ENCODE measurements around the gene RNASE1. TPM values are rescaled to one million over a fixed set of nuclear protein-coding genes. Genes with fewer than 3 reads are reported as not detected.
A peak's percentile ranks its signal among the peaks of the same experiment; 100 is the strongest.

RNASE1 gene
- total and polyA plus RNA-seq, 7 donors, result 80.2 to 192 (median 111) TPM

- 28 to 31% (median 29%) methylated on average over 9 of the region's 9 CpGs for WGBS, 3 donors
- Histone ChIP-seq H3K36me3 (ENCODE audit: insufficient read depth in 1 of 2, low read depth in 1 of 2) (no peaks in the 10 kb centered on the region), H3K4me3 (peak overlapping the region; percentile 55), H3K9me3 (no peaks in the 10 kb centered on the region), H3K27me3 (ENCODE audit: insufficient read depth in 3 of 3, low read length in 2 of 3) (peaks cover 0 to 10% (median 2%) of the 10 kb centered on the region in 3 donors), H3K27ac (peak overlapping the region; percentile 50), H3K4me1 (no peaks in the 10 kb centered on the region)
- peak in 1 of 2 donors; percentile 25 for DNase-seq
- intact Hi-C loops (cut with DNase I), result no loop called here
- ATAC-seq, result peak in 3 of 4 donors; percentile 54 to 61 (median 59)
- no peak for TF ChIP-seq CTCF (IDR thresholded peaks at IDR 0.05)
Observed at GRCh38 chr14:20799892-20800544, 2.6 kb downstream of the RNASE1 start.

- DNase-seq (no peak), ATAC-seq (no peak)
- Histone ChIP-seq H3K4me3 (peak overlapping the region; percentile 55), H3K4me1 (no peaks in the 10 kb centered on the region), H3K27me3 (ENCODE audit: insufficient read depth in 3 of 3, low read length in 2 of 3) (peaks cover 0 to 10% (median 2%) of the 10 kb centered on the region in 3 donors), H3K9me3 (no peaks in the 10 kb centered on the region), H3K27ac (peak overlapping the region; percentile 50), H3K36me3 (ENCODE audit: insufficient read depth in 1 of 2, low read depth in 1 of 2) (no peaks in the 10 kb centered on the region)
- WGBS, 3 donors, result 18 to 32% (median 25%) methylated on average over 4 of the region's 4 CpGs
- TF ChIP-seq CTCF (IDR thresholded peaks at IDR 0.05), result no peak
- intact Hi-C loops (cut with DNase I), result no loop called here
Observed at GRCh38 chr14:20799456-20799891, 3.2 kb downstream of the RNASE1 start.

- peak overlapping the region; percentile 50 for H3K27ac ChIP-seq
- TF ChIP-seq CTCF (IDR thresholded peaks at IDR 0.05), result no peak
Observed at GRCh38 chr14:20798932-20799331, 3.7 kb downstream of the RNASE1 start.

GRCh38 chr14:20798318-20798717 lies 4.3 kb downstream of the RNASE1 start:
- DNase-seq, result no peak
- H3K27ac ChIP-seq, result no peak overlapping the region
- WGBS, 3 donors, result 68 to 74% (median 71%) methylated on average over 7 of the region's 7 CpGs
- no peak overlapping the region for H3K4me3 ChIP-seq
- ATAC-seq, result no peak
- intact Hi-C loops (cut with DNase I), result no loop called here
- no peak for TF ChIP-seq CTCF (IDR thresholded peaks at IDR 0.05)
- no peaks in the 10 kb centered on the region for H3K9me3 ChIP-seq
- H3K4me1 ChIP-seq, result no peaks in the 10 kb centered on the region
- peaks cover 0 to 10% (median 2%) of the 10 kb centered on the region in 3 donors for H3K27me3 ChIP-seq (ENCODE audit: insufficient read depth in 3 of 3, low read length in 2 of 3)
- H3K36me3 ChIP-seq (ENCODE audit: insufficient read depth in 1 of 2, low read depth in 1 of 2), result no peaks in the 10 kb centered on the region

More at GRCh38 chr14:20798932-20799331, 3.7 kb downstream of the RNASE1 start:
- DNase-seq, result no peak
- ATAC-seq, result no peak
- intact Hi-C loops (cut with DNase I), result no loop called here
- WGBS, 3 donors, result 83 to 92% (median 84%) methylated on average over 6 of the region's 6 CpGs
- H3K36me3 ChIP-seq (ENCODE audit: insufficient read depth in 1 of 2, low read depth in 1 of 2), result no peaks in the 10 kb centered on the region
- H3K9me3 ChIP-seq, result no peaks in the 10 kb centered on the region
- peak overlapping the region; percentile 55 for H3K4me3 ChIP-seq
- H3K27me3 ChIP-seq (ENCODE audit: insufficient read depth in 3 of 3, low read length in 2 of 3), result peaks cover 0 to 10% (median 2%) of the 10 kb centered on the region in 3 donors
- no peaks in the 10 kb centered on the region for H3K4me1 ChIP-seq
